Activated naive CD4-positive, alpha-beta T cell treated with anti-CD3 and anti-CD28 coated beads for 36 hours (primary cell): Measurements from ENCODE around the gene SUMO2. TPM values are rescaled to one million over a fixed set of nuclear protein-coding genes. Genes with fewer than 3 reads are reported as not detected.
"Not testable (repeated sequence)": the region's sequence is repeated elsewhere in the genome, so short reads cannot be mapped to it uniquely, and the experiment has no call there.

Source experiments
- CTCF ChIA-PET: fragments of 350-600 bp; sonication (Branson Sonifier 250); formaldehyde crosslinking; loops from one replicate; lab custom pipeline; 2021; ENCODE audit warnings: antibody characterized with exemption; lab: Charles Lee
- DNase-seq: peaks from one replicate; pipeline ENCODE4 v3.0.0-alpha.2; 2020
- H3K27ac Mint-ChIP-seq: one replicate; pipeline ENCODE4 v1.8.0; 2021; ENCODE audit warnings: mild to moderate bottlenecking, mixed read lengths
- H3K27me3 Mint-ChIP-seq: one replicate; pipeline ENCODE4 v1.8.0; 2021; ENCODE audit warnings: low read depth, mixed read lengths
- H3K36me3 Mint-ChIP-seq: one replicate; pipeline ENCODE4 v1.8.0; 2021; ENCODE audit warnings: low read depth, mixed read lengths
- H3K4me1 Mint-ChIP-seq: one replicate; pipeline ENCODE4 v1.8.0; 2021; ENCODE audit warnings: low read depth, mixed read lengths
- H3K4me3 Mint-ChIP-seq: one replicate; pipeline ENCODE4 v1.8.0; 2021; ENCODE audit warnings: mild to moderate bottlenecking, moderate library complexity, mixed read lengths
- H3K9me3 Mint-ChIP-seq: one replicate; pipeline ENCODE4 v1.8.0; 2021; ENCODE audit warnings: mixed read lengths
- intact Hi-C: fragments of 100-400 bp; cut with micrococcal nuclease; formaldehyde crosslinking; loops from one replicate; pipeline ENCODE4 v1.15.1; 2023
- total RNA-seq, 2 experiments: library from RNA; stranded (reverse); gene quantifications; one replicate each; pipeline ENCODE4 v1.2.3, GENCODE V29; 2021

SUMO2 gene
- total RNA-seq, 2 experiments from 2014 or later, result 633 to 688 TPM

- H3K36me3 Mint-ChIP-seq, H3K4me3 Mint-ChIP-seq, intact Hi-C loops, DNase-seq, H3K27ac Mint-ChIP-seq, H3K27me3 Mint-ChIP-seq, H3K9me3 Mint-ChIP-seq: not testable (repeated sequence)
- CTCF ChIA-PET, result interaction anchor here (0.7 to 1.3 kb wide), 2 partner anchors 13 to 27 kb away, joined by 3 to 4 read pairs; no protein-coding TSS in a partner anchor
- H3K4me1 Mint-ChIP-seq, result peaks cover 16% of the 10 kb centered on the region
Observed at GRCh38 chr17:75158480-75158879, 24.3 kb downstream of the SUMO2 start.

GRCh38 chr17:75155191-75155601 lies 27.6 kb downstream of the SUMO2 start:
- Mint-ChIP-seq H3K4me3 (no peak overlapping the region), H3K4me1 (peaks cover 30% of the 10 kb centered on the region), H3K36me3 (peaks cover 9% of the 10 kb centered on the region), H3K27ac (peak overlapping the region; percentile 78), H3K27me3 (no peaks in the 10 kb centered on the region), H3K9me3 (no peaks in the 10 kb centered on the region)
- CTCF ChIA-PET, result interaction anchor here (1.0 to 1.5 kb wide), 5 partner anchors 15 to 194 kb away, joined by 4 to 7 read pairs (median 5); no protein-coding TSS in a partner anchor
- no peak for DNase-seq
- intact Hi-C loops, result loop anchor here (2.0 kb wide), 1 partner anchor 282 kb away; the partner anchor contains the start of gene FDXR

- Mint-ChIP-seq H3K9me3 (no peaks in the 10 kb centered on the region), H3K4me1 (peaks cover 30% of the 10 kb centered on the region)
- intact Hi-C loops, result loop anchor here (1.0 to 2.0 kb wide), 9 partner anchors 17 to 282 kb away; partner anchors contain the start of genes FDXR, GGA3, KCTD2 and MRPS7
Observed at GRCh38 chr17:75154195-75155106, 28.3 kb downstream of the SUMO2 start, which contains the start of gene JPT1. TSS of gene JPT1 (minus strand) at chr17:75154512. CDS start at chr17:75154397, 115 bp downstream.

GRCh38 chr17:75153780-75154194 lies 29.0 kb downstream of the SUMO2 start:
- Mint-ChIP-seq H3K27ac (peak overlapping the region; percentile 73), H3K36me3 (peaks cover 9% of the 10 kb centered on the region), H3K27me3 (no peaks in the 10 kb centered on the region), H3K9me3 (no peaks in the 10 kb centered on the region), H3K4me1 (peaks cover 30% of the 10 kb centered on the region), H3K4me3 (peak overlapping the region; percentile 94)
- intact Hi-C loops, result loop anchor here (1.0 to 2.0 kb wide), 9 partner anchors 18 to 281 kb away; partner anchors contain the start of genes FDXR, GGA3, KCTD2 and MRPS7
- CTCF ChIA-PET, result interaction anchor here (1.5 kb wide), 2 partner anchors 16 to 40 kb away, joined by 7 read pairs; no protein-coding TSS in a partner anchor
- DNase-seq, result peak; percentile 38

More at GRCh38 chr17:75154195-75155106, 28.3 kb downstream of the SUMO2 start, which contains the start of gene JPT1:
- Mint-ChIP-seq H3K4me3 (peak within 1 kb of the TSS; percentile 94), H3K27ac (peak within 1 kb of the TSS; percentile 78), H3K27me3 (no peaks in the 10 kb centered on the region), H3K36me3 (peaks cover 9% of the 10 kb centered on the region)
- CTCF ChIA-PET, result interaction anchor here (1.0 to 1.5 kb wide), 4 partner anchors 16 to 193 kb away, joined by 4 to 7 read pairs (median 6); no protein-coding TSS in a partner anchor
- DNase-seq, result peak; percentile 100

GRCh38 chr17:75152922-75153779 lies 29.6 kb downstream of the SUMO2 start:
- CTCF ChIA-PET, result no interaction called here
- H3K4me1 Mint-ChIP-seq, result peaks cover 33% of the 10 kb centered on the region
- peak overlapping the region; percentile 94 for H3K4me3 Mint-ChIP-seq
- no peaks in the 10 kb centered on the region for H3K9me3 Mint-ChIP-seq
- peak; percentile 41 for DNase-seq
- H3K36me3 Mint-ChIP-seq, result peaks cover 15% of the 10 kb centered on the region
- H3K27ac Mint-ChIP-seq, result peak overlapping the region; percentile 73
- intact Hi-C loops, result no loop called here
- H3K27me3 Mint-ChIP-seq, result no peaks in the 10 kb centered on the region

GRCh38 chr17:75152523-75152921 lies 30.2 kb downstream of the SUMO2 start:
- H3K9me3 Mint-ChIP-seq, result no peaks in the 10 kb centered on the region
- DNase-seq, result no peak
- peaks cover 33% of the 10 kb centered on the region for H3K4me1 Mint-ChIP-seq
- peaks cover 20% of the 10 kb centered on the region for H3K36me3 Mint-ChIP-seq
- intact Hi-C loops, result no loop called here
- H3K27ac Mint-ChIP-seq, result no peak overlapping the region
- no peaks in the 10 kb centered on the region for H3K27me3 Mint-ChIP-seq
- CTCF ChIA-PET, result no interaction called here
- peak overlapping the region; percentile 94 for H3K4me3 Mint-ChIP-seq

GRCh38 chr17:75151930-75152329 lies 30.8 kb downstream of the SUMO2 start:
- peak overlapping the region; percentile 94 for H3K4me3 Mint-ChIP-seq
- H3K36me3 Mint-ChIP-seq, result peaks cover 26% of the 10 kb centered on the region
- no peak overlapping the region for H3K27ac Mint-ChIP-seq
- CTCF ChIA-PET, result interaction anchor here (1.0 to 1.3 kb wide), 2 partner anchors 21 to 31 kb away, joined by 3 read pairs; no protein-coding TSS in a partner anchor
- H3K27me3 Mint-ChIP-seq, result no peaks in the 10 kb centered on the region
- H3K9me3 Mint-ChIP-seq, result no peaks in the 10 kb centered on the region
- peaks cover 33% of the 10 kb centered on the region for H3K4me1 Mint-ChIP-seq
- intact Hi-C loops, result no loop called here
- DNase-seq, result no peak

GRCh38 chr17:75147878-75148546 lies 34.7 kb downstream of the SUMO2 start:
- CTCF ChIA-PET, result interaction anchor here (1.0 to 3.7 kb wide), 4 partner anchors 16 to 43 kb away, joined by 3 to 13 read pairs (median 10); partner anchors contain the start of gene NT5C
- intact Hi-C loops, result no loop called here
- no peak for DNase-seq
- H3K4me3 Mint-ChIP-seq, result no peak overlapping the region
- no peak overlapping the region for H3K27ac Mint-ChIP-seq
- no peaks in the 10 kb centered on the region for H3K9me3 Mint-ChIP-seq
- H3K27me3 Mint-ChIP-seq, result no peaks in the 10 kb centered on the region
- H3K4me1 Mint-ChIP-seq, result peaks cover 19% of the 10 kb centered on the region
- peaks cover 40% of the 10 kb centered on the region for H3K36me3 Mint-ChIP-seq

GRCh38 chr17:75146592-75146991 lies 36.2 kb downstream of the SUMO2 start:
- H3K36me3 Mint-ChIP-seq, result peaks cover 39% of the 10 kb centered on the region
- H3K4me3 Mint-ChIP-seq, result no peak overlapping the region
- no peak for DNase-seq
- no peak overlapping the region for H3K27ac Mint-ChIP-seq
- H3K9me3 Mint-ChIP-seq, result no peaks in the 10 kb centered on the region
- no peaks in the 10 kb centered on the region for H3K27me3 Mint-ChIP-seq
- H3K4me1 Mint-ChIP-seq, result peaks cover 11% of the 10 kb centered on the region
- intact Hi-C loops, result no loop called here
- CTCF ChIA-PET, result no interaction called here

GRCh38 chr17:75144816-75145512 lies 37.8 kb downstream of the SUMO2 start:
- Mint-ChIP-seq H3K36me3 (peaks cover 46% of the 10 kb centered on the region), H3K9me3 (no peaks in the 10 kb centered on the region), H3K4me1 (peaks cover 21% of the 10 kb centered on the region), H3K27ac (no peak overlapping the region), H3K4me3 (no peak overlapping the region), H3K27me3 (no peaks in the 10 kb centered on the region)
- intact Hi-C loops, result no loop called here
- no peak for DNase-seq
- CTCF ChIA-PET, result interaction anchor here (0.6 to 1.7 kb wide), 7 partner anchors 13 to 183 kb away, joined by 3 to 6 read pairs (median 3); partner anchors contain the start of gene NT5C
